CD4-positive, alpha-beta T cell treated with Interleukin-15 for 4 hours (primary cell): ENCODE results near the gene PIKFYVE.
"Not testable (repeated sequence)": the region's sequence is repeated elsewhere in the genome, so short reads cannot be mapped to it uniquely, and the experiment has no call there.

Experiments used
- DNase-seq: peaks from one replicate; pipeline ENCODE4 v3.0.0-alpha.2; 2020; ENCODE audit warnings: low spot score

PIKFYVE gene

GRCh38 chr2:208265801-208266552 lies at the start of gene PIKFYVE:
Gene PIKFYVE, plus strand, starts transcription at chr2:208266255. Its CDS starts 5,265 bp downstream, at chr2:208271520.
- peak; percentile 86 for DNase-seq

- not testable (repeated sequence) for DNase-seq
These were observed 44.2 kb upstream of the PIKFYVE start for GRCh38 chr2:208221873-208222272.

- no peak for DNase-seq
These were observed 43.7 kb upstream of the PIKFYVE start for GRCh38 chr2:208222351-208222750.

GRCh38 chr2:208224802-208225201 lies 41.3 kb upstream of the PIKFYVE start:
- no peak for DNase-seq

GRCh38 chr2:208227581-208228232 lies 38.3 kb upstream of the PIKFYVE start:
- DNase-seq, result no peak

GRCh38 chr2:208228476-208228875 lies 37.6 kb upstream of the PIKFYVE start:
- no peak for DNase-seq

- no peak for DNase-seq
These were observed 31.3 kb upstream of the PIKFYVE start for GRCh38 chr2:208234786-208235185.

GRCh38 chr2:208235860-208236259 lies 30.2 kb upstream of the PIKFYVE start:
- DNase-seq, result no peak

GRCh38 chr2:208239770-208240493 lies 26.1 kb upstream of the PIKFYVE start:
- DNase-seq, result no peak

- no peak for DNase-seq
These were observed 25.3 kb upstream of the PIKFYVE start for GRCh38 chr2:208240619-208241209.

GRCh38 chr2:208244422-208244821 lies 21.6 kb upstream of the PIKFYVE start:
- DNase-seq, result no peak

GRCh38 chr2:208245746-208246145 lies 20.3 kb upstream of the PIKFYVE start:
- DNase-seq, result no peak

- no peak for DNase-seq
These were observed 17.5 kb upstream of the PIKFYVE start for GRCh38 chr2:208248601-208249000.

GRCh38 chr2:208249296-208249695 lies 16.8 kb upstream of the PIKFYVE start:
- no peak for DNase-seq

- no peak for DNase-seq
These were observed 15.7 kb upstream of the PIKFYVE start for GRCh38 chr2:208250388-208250787.

GRCh38 chr2:208251098-208251497 lies 15.0 kb upstream of the PIKFYVE start:
- DNase-seq, result no peak

GRCh38 chr2:208252716-208253492 lies 13.2 kb upstream of the PIKFYVE start:
- no peak for DNase-seq

- DNase-seq, result no peak
These were observed 12.4 kb upstream of the PIKFYVE start for GRCh38 chr2:208253600-208254117.

GRCh38 chr2:208254118-208254870 lies 11.8 kb upstream of the PIKFYVE start:
- DNase-seq, result peak; percentile 80

- DNase-seq, result peak; percentile 91
These were observed 11.0 kb upstream of the PIKFYVE start, which contains the start of gene IDH1 for GRCh38 chr2:208254871-208255556. Gene IDH1, minus strand, starts transcription at chr2:208255071. Its CDS starts 3,520 bp downstream, at chr2:208251551.
